ENCODE measurements around the gene REXO4. TPM values are rescaled to one million over a fixed set of nuclear protein-coding genes. Genes with fewer than 3 reads are reported as not detected.

The REXO4 gene
- total and polyA plus RNA-seq, 2 experiments from 2014 or later, result 31.1 to 36.3 TPM

DNA sequence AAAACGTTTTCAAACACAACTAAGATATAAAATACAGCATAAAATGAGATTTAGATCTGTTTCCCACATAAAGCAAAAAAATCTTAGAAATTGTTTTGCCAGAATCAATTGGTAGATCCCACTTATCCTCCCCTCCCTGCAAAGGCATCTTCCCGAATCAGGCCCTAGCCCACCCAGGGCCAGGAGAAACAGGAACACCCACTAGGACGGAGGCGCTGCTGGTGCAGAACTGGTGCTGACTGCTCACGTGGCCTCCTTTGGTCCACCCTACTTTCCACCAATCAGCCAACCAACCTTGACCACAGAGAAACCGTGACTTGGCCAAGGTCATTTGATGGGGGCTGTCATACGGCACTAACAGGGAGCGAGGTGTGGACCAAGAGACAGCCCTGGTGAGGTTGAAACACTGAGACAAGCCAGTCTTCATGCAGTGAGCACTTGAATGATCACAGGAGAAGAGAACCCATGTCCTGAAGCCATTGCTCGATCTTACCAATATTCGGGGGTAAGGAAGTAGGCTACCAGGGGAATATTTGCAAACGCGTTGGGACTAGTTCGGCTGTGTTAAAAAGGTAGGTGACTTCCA, 56.2 kb downstream of the REXO4 start (continued):
- TF ChIP-seq, protein P1, sequence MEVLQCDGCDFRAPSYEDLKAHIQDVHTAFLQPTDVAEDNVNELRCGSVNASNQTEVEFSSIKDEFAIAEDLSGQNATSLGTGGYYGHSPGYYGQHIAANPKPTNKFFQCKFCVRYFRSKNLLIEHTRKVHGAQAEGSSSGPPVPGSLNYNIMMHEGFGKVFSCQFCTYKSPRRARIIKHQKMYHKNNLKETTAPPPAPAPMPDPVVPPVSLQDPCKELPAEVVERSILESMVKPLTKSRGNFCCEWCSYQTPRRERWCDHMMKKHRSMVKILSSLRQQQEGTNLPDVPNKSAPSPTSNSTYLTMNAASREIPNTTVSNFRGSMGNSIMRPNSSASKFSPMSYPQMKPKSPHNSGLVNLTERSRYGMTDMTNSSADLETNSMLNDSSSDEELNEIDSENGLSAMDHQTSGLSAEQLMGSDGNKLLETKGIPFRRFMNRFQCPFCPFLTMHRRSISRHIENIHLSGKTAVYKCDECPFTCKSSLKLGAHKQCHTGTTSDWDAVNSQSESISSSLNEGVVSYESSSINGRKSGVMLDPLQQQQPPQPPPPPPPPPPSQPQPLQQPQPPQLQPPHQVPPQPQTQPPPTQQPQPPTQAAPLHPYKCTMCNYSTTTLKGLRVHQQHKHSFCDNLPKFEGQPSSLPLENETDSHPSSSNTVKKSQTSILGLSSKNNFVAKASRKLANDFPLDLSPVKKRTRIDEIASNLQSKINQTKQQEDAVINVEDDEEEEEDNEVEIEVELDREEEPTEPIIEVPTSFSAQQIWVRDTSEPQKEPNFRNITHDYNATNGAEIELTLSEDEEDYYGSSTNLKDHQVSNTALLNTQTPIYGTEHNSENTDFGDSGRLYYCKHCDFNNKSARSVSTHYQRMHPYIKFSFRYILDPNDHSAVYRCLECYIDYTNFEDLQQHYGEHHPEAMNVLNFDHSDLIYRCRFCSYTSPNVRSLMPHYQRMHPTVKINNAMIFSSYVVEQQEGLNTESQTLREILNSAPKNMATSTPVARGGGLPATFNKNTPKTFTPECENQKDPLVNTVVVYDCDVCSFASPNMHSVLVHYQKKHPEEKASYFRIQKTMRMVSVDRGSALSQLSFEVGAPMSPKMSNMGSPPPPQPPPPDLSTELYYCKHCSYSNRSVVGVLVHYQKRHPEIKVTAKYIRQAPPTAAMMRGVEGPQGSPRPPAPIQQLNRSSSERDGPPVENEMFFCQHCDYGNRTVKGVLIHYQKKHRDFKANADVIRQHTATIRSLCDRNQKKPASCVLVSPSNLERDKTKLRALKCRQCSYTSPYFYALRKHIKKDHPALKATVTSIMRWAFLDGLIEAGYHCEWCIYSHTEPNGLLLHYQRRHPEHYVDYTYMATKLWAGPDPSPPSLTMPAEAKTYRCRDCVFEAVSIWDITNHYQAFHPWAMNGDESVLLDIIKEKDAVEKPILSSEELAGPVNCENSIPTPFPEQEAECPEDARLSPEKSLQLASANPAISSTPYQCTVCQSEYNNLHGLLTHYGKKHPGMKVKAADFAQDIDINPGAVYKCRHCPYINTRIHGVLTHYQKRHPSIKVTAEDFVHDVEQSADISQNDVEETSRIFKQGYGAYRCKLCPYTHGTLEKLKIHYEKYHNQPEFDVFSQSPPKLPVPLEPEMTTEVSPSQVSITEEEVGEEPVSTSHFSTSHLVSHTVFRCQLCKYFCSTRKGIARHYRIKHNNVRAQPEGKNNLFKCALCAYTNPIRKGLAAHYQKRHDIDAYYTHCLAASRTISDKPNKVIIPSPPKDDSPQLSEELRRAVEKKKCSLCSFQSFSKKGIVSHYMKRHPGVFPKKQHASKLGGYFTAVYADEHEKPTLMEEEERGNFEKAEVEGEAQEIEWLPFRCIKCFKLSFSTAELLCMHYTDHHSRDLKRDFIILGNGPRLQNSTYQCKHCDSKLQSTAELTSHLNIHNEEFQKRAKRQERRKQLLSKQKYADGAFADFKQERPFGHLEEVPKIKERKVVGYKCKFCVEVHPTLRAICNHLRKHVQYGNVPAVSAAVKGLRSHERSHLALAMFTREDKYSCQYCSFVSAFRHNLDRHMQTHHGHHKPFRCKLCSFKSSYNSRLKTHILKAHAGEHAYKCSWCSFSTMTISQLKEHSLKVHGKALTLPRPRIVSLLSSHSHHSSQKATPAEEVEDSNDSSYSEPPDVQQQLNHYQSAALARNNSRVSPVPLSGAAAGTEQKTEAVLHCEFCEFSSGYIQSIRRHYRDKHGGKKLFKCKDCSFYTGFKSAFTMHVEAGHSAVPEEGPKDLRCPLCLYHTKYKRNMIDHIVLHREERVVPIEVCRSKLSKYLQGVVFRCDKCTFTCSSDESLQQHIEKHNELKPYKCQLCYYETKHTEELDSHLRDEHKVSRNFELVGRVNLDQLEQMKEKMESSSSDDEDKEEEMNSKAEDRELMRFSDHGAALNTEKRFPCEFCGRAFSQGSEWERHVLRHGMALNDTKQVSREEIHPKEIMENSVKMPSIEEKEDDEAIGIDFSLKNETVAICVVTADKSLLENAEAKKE (CRISPR knock-in tag; IDR thresholded peaks at IDR 0.05), result no peak

DNA sequence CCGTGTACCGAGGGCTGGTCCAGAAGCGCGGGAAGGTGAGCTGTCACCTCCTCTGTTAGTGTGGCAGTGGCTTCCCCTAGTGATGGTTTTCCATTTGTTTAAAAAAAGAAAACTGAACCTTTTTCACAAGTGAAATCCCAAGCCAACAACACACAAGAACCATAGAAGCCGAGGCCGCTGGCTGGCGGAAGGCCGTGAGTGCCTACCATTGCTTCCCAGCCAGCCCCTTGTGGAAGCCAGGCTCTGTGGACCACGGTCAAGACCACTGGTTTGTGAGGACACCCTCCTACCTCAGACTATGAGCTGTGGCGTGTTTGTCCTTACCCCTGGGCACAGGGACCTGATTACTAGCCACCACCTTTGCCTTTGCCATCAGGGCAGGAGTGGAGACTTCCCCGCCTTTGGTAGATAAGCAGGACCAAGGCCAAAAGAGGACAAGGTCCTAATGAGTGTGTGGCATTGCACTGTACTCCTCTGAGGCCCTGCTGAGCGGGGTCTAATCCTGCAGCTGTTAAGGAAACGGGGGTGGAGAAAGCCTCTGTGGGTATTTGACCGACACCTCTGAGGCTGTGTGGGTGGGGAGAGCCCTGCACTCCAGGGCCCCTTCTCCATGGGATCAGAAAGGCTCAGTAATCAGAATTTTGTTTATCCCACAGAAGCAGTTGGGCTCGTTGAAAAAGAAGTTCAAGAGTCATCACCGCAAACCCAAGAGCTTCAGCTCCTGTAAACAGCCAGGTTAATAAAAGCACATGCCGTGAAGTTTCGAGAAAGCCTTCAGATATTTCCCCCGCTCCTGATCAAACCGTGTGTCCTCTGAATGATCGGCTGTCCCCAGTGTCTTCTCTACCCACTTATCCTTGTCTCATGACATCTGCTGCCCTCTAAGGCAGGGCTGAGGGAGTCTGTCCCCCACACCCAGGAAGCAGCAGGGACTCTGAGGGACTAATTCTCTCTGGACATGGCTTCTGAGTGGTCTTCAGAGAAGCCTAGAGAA, 57.1 kb downstream of the REXO4 start:
- DNase-seq (ENCODE audit: low spot score) (no peak), ATAC-seq (no peak)
- no peak overlapping the region for H3K27ac ChIP-seq (ENCODE audit: low read depth)
- peaks cover 20% of the 10 kb centered on the region for H3K79me2 ChIP-seq (replicated peaks; ENCODE audit: insufficient read depth)
- H3K9me2 ChIP-seq (ENCODE audit: insufficient read depth), result no peaks in the 10 kb centered on the region
- peaks cover 6% of the 10 kb centered on the region; the same call in 1 of the 2 replicates for H3K4me1 ChIP-seq (ENCODE audit: insufficient read depth)
- H2AFZ ChIP-seq, result no peak overlapping the region
- Mint-ChIP-seq H3K9me3 (no peaks in the 10 kb centered on the region), H3K4me1 (peaks cover 8% of the 10 kb centered on the region; the same call in 2 of the 3 replicates), H3K36me3 (ENCODE audit: low read depth) (peaks cover 73% of the 10 kb centered on the region), H3K4me3 (no peak overlapping the region), H3K27me3 (ENCODE audit: insufficient read depth, low read depth, poor library complexity) (peaks cover 17% of the 10 kb centered on the region), H3K27ac (no peak overlapping the region)
- peaks cover 19% of the 10 kb centered on the region; the same call in 1 of the 2 replicates for H3F3A ChIP-seq (replicated peaks; ENCODE audit: low read depth)
- H3K36me3 ChIP-seq (ENCODE audit: insufficient read depth), result peaks cover 24% of the 10 kb centered on the region
- no peak overlapping the region for H3K4me2 ChIP-seq
- peaks cover 27% of the 10 kb centered on the region for H4K20me1 ChIP-seq (replicated peaks; ENCODE audit: insufficient read depth)
- TF ChIP-seq STAT1 (IDR thresholded peaks at IDR 0.05; ENCODE audit: unreplicated experiment), result no peak
- TF ChIP-seq POLR2AphosphoS5 (IDR thresholded peaks at IDR 0.05; ENCODE audit: low read depth), result peak; percentile 30; the same call in 1 of the 2 replicates
- H3K27me3 ChIP-seq (ENCODE audit: insufficient read depth), result no peaks in the 10 kb centered on the region
- H3K4me3 ChIP-seq, result no peak overlapping the region

Measured in GM23338 (cell line).